ENCODE results near the gene COG1. TPM values are rescaled to one million over a fixed set of nuclear protein-coding genes. Genes with fewer than 3 reads are reported as not detected.

The COG1 gene
- total RNA-seq, 4 donors from 2014 or later = 17.0 to 40.5 (median 23.7) TPM

GRCh38 chr17:73174126-73174525, 18.7 kb upstream of the COG1 start:
- ATAC-seq (ENCODE audit: low FRiP score) (no peak), DNase-seq (ENCODE audit: low spot score) (no peak)
- TF ChIP-seq, protein P1, sequence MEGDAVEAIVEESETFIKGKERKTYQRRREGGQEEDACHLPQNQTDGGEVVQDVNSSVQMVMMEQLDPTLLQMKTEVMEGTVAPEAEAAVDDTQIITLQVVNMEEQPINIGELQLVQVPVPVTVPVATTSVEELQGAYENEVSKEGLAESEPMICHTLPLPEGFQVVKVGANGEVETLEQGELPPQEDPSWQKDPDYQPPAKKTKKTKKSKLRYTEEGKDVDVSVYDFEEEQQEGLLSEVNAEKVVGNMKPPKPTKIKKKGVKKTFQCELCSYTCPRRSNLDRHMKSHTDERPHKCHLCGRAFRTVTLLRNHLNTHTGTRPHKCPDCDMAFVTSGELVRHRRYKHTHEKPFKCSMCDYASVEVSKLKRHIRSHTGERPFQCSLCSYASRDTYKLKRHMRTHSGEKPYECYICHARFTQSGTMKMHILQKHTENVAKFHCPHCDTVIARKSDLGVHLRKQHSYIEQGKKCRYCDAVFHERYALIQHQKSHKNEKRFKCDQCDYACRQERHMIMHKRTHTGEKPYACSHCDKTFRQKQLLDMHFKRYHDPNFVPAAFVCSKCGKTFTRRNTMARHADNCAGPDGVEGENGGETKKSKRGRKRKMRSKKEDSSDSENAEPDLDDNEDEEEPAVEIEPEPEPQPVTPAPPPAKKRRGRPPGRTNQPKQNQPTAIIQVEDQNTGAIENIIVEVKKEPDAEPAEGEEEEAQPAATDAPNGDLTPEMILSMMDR (IDR thresholded peaks at IDR 0.05) = no peak

DNA sequence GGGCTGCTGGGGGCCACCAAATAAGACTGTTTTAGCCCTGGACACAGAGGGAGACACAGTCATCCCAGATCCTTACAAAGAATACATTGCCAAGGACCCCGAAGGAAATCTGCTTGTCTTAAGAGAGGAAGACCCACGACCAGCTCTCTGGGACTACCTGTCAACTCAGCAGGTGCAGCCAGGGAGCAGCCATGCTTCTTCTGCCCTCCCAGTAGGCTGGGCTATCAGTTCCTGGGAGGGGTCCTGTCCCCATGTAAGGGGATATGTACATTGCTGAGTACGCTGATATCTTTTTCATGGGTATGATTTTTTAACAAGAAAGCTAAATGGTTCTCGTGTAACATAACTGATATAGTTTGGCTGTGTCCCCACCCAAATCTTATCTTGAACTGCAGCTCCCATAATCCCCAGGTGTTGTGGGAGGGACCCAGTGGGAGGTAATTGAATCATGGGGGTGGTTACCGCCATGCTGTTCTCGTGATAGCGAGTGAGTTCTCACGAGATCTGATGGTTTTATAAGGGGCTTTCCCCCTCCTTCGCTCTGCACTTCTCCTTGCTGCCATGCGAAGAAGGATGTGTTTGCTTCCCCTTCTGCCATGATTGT, 16.8 kb upstream of the COG1 start:
- ATAC-seq (ENCODE audit: low FRiP score) = no peak
- DNase-seq (ENCODE audit: low spot score) = no peak
- TF ChIP-seq, protein P1 (IDR thresholded peaks at IDR 0.05) = no peak

DNA sequence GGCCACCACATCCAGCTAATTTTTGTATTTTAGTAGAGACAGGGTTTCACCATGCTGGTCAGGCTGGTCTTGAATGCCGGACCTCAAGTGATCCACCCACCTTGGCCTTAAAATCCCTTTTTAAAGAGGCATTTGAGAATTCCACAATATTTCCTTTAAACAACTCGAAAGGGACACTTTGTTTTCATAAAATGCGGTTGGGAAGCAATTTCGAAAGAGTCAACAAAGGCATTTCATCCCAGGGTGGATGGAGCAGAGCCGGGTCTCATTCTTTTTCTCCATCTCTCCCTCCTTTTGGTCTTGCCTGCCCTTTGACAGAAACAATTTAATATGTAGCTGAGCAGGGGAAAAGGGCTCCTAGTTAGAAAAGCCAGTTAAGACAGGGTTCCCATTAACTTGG, 13.5 kb upstream of the COG1 start:
- TF ChIP-seq, protein P1 (IDR thresholded peaks at IDR 0.05) = no peak
- ATAC-seq (ENCODE audit: low FRiP score) = no peak

GRCh38 chr17:73179878-73180277, 13.0 kb upstream of the COG1 start:
- DNase-seq (ENCODE audit: low spot score) (no peak), ATAC-seq (ENCODE audit: low FRiP score) (no peak)
- TF ChIP-seq, protein P1 (IDR thresholded peaks at IDR 0.05) = no peak

More for the DNA sequence above, 13.5 kb upstream of the COG1 start:
- no peak for DNase-seq (ENCODE audit: low spot score)

DNA sequence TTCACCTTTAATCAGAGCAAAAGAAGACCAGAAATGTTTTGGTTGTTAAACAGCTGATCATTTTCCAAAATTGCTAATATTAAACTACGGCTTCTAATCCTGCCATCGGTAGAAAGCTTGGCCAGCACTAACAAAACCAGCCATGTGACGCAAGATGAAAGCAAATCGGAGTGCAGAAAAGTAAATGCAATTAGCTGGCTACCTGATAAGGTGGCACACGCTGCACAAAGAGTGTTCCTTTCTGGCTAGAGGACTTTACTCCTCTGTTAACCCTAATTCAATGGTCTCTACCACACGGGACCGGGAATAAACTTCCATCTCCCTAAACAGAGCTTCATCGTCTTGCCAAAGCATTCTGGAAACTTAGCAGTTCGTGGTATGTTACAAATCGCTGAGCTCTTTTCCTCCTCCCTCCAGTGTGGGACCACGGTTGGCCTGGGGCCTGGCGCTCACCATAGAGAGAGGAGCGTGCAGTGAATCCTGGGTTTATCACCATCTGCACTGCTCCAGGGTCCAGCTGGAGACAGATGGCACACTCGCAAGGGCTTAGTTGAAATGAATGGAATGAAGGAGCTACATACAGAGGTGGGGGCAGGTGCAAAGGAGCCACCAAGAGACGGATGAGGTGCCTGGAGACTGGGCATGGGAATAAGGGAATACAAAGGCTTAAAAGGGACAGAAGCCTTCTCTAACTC, 10.1 kb upstream of the COG1 start:
- DNase-seq (ENCODE audit: low spot score) (no peak), ATAC-seq (ENCODE audit: low FRiP score) (no peak)
- TF ChIP-seq, protein P1 (IDR thresholded peaks at IDR 0.05) = no peak

DNA sequence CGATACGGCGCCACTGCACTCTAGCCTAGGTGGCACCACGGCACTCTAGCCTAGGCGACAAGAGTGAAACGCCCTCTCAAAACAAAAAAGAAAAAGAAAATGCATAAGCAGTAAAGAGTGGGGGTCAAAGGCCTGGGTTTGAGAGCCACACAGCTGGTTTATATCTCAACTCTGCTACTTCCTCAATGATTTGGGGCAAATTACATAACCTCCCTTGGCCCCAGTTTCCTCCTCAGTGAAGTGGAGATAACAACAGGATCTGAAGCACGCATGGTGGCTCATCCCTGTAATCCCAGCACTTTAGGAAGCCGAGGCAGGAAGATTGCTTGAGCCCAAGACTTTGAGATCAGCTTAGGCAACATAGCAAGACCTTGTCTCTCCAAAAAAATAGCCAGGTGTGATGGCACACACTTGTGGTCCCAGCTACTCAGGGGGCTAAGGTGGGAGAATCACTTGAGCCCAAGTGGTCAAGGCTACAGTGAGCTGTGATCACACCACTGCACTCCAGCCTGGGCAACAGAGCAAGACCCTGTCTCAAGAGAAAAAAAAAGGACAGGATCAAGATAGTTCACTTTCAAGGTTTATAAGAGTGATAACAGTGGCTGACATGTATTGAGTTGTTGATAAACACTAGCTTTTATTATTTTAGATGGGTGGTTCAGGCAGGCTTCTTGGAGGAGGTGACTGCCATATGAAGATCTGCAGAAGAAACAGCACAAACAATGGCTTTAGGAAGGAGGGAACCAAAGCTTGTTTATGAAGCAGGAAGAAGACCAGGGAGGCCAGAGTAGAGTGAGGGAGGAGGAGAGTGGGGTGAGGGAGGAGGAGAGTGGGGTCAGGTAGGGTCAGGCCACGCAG, 8.5 kb upstream of the COG1 start:
- TF ChIP-seq, protein P1 (IDR thresholded peaks at IDR 0.05) = no peak
- DNase-seq (ENCODE audit: low spot score) (no peak), ATAC-seq (ENCODE audit: low FRiP score) (no peak)

Data from omental fat pad (tissue), 4 donors.